ENCODE data around the gene PJVK.
A peak's percentile ranks its signal among the peaks of the same experiment; 100 is the strongest.

The PJVK gene

GRCh38 chr2:178491612-178492011 is 40.4 kb downstream of the PJVK start:
- TF ChIP-seq, protein P1, sequence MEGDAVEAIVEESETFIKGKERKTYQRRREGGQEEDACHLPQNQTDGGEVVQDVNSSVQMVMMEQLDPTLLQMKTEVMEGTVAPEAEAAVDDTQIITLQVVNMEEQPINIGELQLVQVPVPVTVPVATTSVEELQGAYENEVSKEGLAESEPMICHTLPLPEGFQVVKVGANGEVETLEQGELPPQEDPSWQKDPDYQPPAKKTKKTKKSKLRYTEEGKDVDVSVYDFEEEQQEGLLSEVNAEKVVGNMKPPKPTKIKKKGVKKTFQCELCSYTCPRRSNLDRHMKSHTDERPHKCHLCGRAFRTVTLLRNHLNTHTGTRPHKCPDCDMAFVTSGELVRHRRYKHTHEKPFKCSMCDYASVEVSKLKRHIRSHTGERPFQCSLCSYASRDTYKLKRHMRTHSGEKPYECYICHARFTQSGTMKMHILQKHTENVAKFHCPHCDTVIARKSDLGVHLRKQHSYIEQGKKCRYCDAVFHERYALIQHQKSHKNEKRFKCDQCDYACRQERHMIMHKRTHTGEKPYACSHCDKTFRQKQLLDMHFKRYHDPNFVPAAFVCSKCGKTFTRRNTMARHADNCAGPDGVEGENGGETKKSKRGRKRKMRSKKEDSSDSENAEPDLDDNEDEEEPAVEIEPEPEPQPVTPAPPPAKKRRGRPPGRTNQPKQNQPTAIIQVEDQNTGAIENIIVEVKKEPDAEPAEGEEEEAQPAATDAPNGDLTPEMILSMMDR (IDR thresholded peaks at IDR 0.05; ENCODE audit: control insufficient read depth, extremely low read depth, insufficient read depth), result no peak
- no peak for DNase-seq (ENCODE audit: low read depth)
- no peak overlapping the region for H3K4me3 ChIP-seq (ENCODE audit: low read depth, low read length)

DNA sequence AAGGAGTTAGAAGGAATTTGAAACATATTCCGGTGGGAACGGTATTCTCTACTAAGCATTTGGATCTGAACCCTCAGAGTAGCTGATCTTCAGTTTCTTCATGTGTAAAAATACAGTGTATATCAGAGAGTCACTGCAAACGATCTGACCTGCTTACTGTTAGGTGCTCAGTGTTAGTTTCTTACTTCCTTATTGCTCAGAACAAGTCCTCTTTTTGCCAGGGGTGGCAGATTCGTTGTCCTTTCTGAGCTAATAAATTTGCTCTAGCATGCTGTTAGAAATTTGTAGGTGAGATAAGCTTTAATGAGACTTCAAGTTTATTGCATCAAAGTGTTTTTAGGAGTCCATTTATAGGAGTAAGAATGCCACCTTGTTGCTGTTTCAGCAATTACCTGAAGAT is 44.9 kb downstream of the PJVK start:
- TF ChIP-seq, protein P1 (IDR thresholded peaks at IDR 0.05; ENCODE audit: control insufficient read depth, extremely low read depth, insufficient read depth), result 0 out of 2 replicates have a peak, but pooled peaks have one; percentile 12
- no peak overlapping the region for H3K4me3 ChIP-seq (ENCODE audit: low read depth, low read length)
- DNase-seq (ENCODE audit: low read depth), result peak; percentile 70

- no peak overlapping the region for H3K4me3 ChIP-seq (ENCODE audit: low read depth, low read length)
- TF ChIP-seq, protein P1 (IDR thresholded peaks at IDR 0.05; ENCODE audit: control insufficient read depth, extremely low read depth, insufficient read depth), result no peak
- no peak for DNase-seq (ENCODE audit: low read depth)
Measured at GRCh38 chr2:178498137-178498536, 47.0 kb downstream of the PJVK start.

DNA sequence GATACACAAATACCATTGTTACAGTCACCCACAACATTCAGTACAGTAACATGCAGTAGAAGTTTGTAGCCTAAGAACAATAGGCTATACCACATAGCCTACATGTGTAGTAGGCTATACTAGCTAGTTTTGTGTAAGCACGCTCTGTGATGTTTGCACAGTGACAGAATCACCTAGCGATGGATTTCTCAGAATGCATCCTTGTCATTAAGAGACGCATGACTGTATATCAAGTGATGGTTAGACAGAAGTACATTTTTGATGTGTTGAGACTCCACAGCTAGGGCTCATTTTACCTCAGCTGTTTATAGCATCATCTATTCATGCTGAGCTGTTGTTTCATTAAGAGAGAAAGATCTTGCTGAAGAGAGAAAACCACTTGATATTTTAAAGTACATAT is 48.5 kb downstream of the PJVK start:
- H3K4me3 ChIP-seq (ENCODE audit: low read depth, low read length), result no peak overlapping the region
- no peak for DNase-seq (ENCODE audit: low read depth)
- TF ChIP-seq, protein P1 (IDR thresholded peaks at IDR 0.05; ENCODE audit: control insufficient read depth, extremely low read depth, insufficient read depth), result no peak

DNA sequence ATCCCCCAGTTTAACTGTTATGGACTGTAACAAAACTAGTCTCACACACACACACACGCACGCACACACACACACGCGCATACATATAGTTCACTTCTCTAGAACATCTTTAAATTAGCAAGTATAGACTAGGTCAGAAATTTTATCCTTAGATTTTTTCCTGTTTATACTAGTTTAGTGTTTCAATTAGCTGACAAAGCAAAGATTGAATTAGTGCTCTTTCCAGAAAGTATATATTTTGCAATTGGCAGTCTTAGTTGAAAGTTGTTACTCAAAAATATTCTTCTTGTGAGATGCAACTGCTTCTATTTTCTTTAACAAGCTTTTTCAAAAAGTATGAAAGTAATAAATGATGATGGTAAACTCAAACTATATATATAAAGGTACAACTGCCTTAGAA is 51.6 kb downstream of the PJVK start:
- TF ChIP-seq, protein P1 (IDR thresholded peaks at IDR 0.05; ENCODE audit: control insufficient read depth, extremely low read depth, insufficient read depth), result no peak
- H3K4me3 ChIP-seq (ENCODE audit: low read depth, low read length), result no peak overlapping the region
- DNase-seq (ENCODE audit: low read depth), result no peak

GRCh38 chr2:178506101-178506500 is 54.9 kb downstream of the PJVK start:
- no peak for DNase-seq (ENCODE audit: low read depth)
- H3K4me3 ChIP-seq (ENCODE audit: low read depth, low read length), result no peak overlapping the region
- TF ChIP-seq, protein P1 (IDR thresholded peaks at IDR 0.05; ENCODE audit: control insufficient read depth, extremely low read depth, insufficient read depth), result no peak

- TF ChIP-seq, protein P1 (IDR thresholded peaks at IDR 0.05; ENCODE audit: control insufficient read depth, extremely low read depth, insufficient read depth), result no peak
- H3K4me3 ChIP-seq (ENCODE audit: low read depth, low read length), result no peak overlapping the region
- DNase-seq (ENCODE audit: low read depth), result no peak
Measured at GRCh38 chr2:178506524-178506923, 55.3 kb downstream of the PJVK start.
